ENCODE results near the gene ERICH4.

The ERICH4 gene

GRCh38 chr19:41426116-41426841, 16.7 kb upstream of the ERICH4 start:
- Histone ChIP-seq H3K4me2 (ENCODE audit: insufficient read depth, low read length, poor library complexity, severe bottlenecking) (peak overlapping the region; percentile 56), H2AK5ac (ENCODE audit: low read depth, low read length) (peak overlapping the region; percentile 86), H2AFZ (ENCODE audit: low read length) (peak overlapping the region; percentile 85), H3K23ac (ENCODE audit: low read depth, low read length, poor library complexity) (peak overlapping the region; percentile 93), H3K4ac (ENCODE audit: low read length) (no peak overlapping the region), H3K4me3 (ENCODE audit: low read length in 2 of 2) (peak overlapping the region in 1 of 2 donors; percentile 42), H4K91ac (ENCODE audit: low read depth, low read length, poor library complexity) (no peak overlapping the region), H2BK15ac (ENCODE audit: low read length) (peak overlapping the region; percentile 30), H3K9me3 (replicated peaks in 1 of 2; ENCODE audit: control insufficient read depth in 2 of 2, insufficient read depth in 1 of 2, low read depth in 1 of 2, low read length in 2 of 2) (no peaks in the 10 kb centered on the region), H3K27me3 (ENCODE audit: control insufficient read depth in 3 of 3, insufficient read depth in 3 of 3, low read depth in 1 of 3, low read length in 3 of 3) (no peaks in the 10 kb centered on the region), H4K8ac (ENCODE audit: low read depth, low read length) (peak overlapping the region; percentile 23), H3K36me3 (replicated peaks in 1 of 2; ENCODE audit: control insufficient read depth in 2 of 2, insufficient read depth in 2 of 2, low read length in 2 of 2) (peaks cover 23 to 41% of the 10 kb centered on the region in 2 donors), H3K14ac (ENCODE audit: low read length) (peak overlapping the region; percentile 56), H3K9ac (ENCODE audit: low read depth, low read length, poor library complexity) (peak overlapping the region; percentile 77), H3K18ac (ENCODE audit: low read length) (peak overlapping the region; percentile 94), H2BK5ac (ENCODE audit: low read length) (peak overlapping the region; percentile 6), H3K27ac (replicated peaks; ENCODE audit: low read length) (no peak overlapping the region), H2BK120ac (ENCODE audit: low read depth, low read length) (peak overlapping the region; percentile 72), H3K4me1 (ENCODE audit: control insufficient read depth in 2 of 2, insufficient read depth in 1 of 2, low read depth in 1 of 2, low read length in 2 of 2) (peaks cover 13 to 19% of the 10 kb centered on the region in 2 donors), H3K79me1 (ENCODE audit: low read depth, low read length) (peaks cover 5% of the 10 kb centered on the region), H2BK12ac (ENCODE audit: low read length) (no peak overlapping the region)
- no CpG with 5 or more reads among the region's 36 CpGs for WGBS, 2 donors (ENCODE audit: extremely low coverage in 2 of 2, insufficient read length in 2 of 2, insufficient replicate concordance in 1 of 2)
- DNase-seq (ENCODE audit: low spot score): no peak

GRCh38 chr19:41426952-41427646, 15.9 kb upstream of the ERICH4 start, which contains the start of gene B3GNT8:
Gene B3GNT8 (minus strand): TSS chr19:41427374. CDS start chr19:41426778, 596 bp downstream.
- H3K79me1 ChIP-seq (ENCODE audit: low read depth, low read length): peaks cover 9% of the 10 kb centered on the region
- peak within 1 kb of the TSS; percentile 73 for H2BK12ac ChIP-seq (ENCODE audit: low read length)
- H4K91ac ChIP-seq (ENCODE audit: low read depth, low read length, poor library complexity): no peak within 1 kb of the TSS
- H2AK5ac ChIP-seq (ENCODE audit: low read depth, low read length): peak within 1 kb of the TSS; percentile 86
- H3K4me2 ChIP-seq (ENCODE audit: insufficient read depth, low read length, poor library complexity, severe bottlenecking): peak within 1 kb of the TSS; percentile 60
- H3K14ac ChIP-seq (ENCODE audit: low read length): peak within 1 kb of the TSS; percentile 56
- peak within 1 kb of the TSS; percentile 85 for H2AFZ ChIP-seq (ENCODE audit: low read length)
- peak within 1 kb of the TSS; percentile 93 for H3K23ac ChIP-seq (ENCODE audit: low read depth, low read length, poor library complexity)
- H3K18ac ChIP-seq (ENCODE audit: low read length): peak within 1 kb of the TSS; percentile 94
- no peak within 1 kb of the TSS for H3K4ac ChIP-seq (ENCODE audit: low read length)
- H3K4me3 ChIP-seq (ENCODE audit: low read length in 2 of 2): peak within 1 kb of the TSS; percentile 42 to 72
- H4K8ac ChIP-seq (ENCODE audit: low read depth, low read length): peak within 1 kb of the TSS; percentile 23
- H2BK120ac ChIP-seq (ENCODE audit: low read depth, low read length): no peak within 1 kb of the TSS
- peak within 1 kb of the TSS; percentile 66 for H2BK5ac ChIP-seq (ENCODE audit: low read length)
- no peaks in the 10 kb centered on the region for H3K27me3 ChIP-seq (ENCODE audit: control insufficient read depth in 3 of 3, insufficient read depth in 3 of 3, low read depth in 1 of 3, low read length in 3 of 3)
- DNase-seq (ENCODE audit: low spot score): peak; percentile 59
- peak within 1 kb of the TSS; percentile 19 for H3K27ac ChIP-seq (replicated peaks; ENCODE audit: low read length)
- peaks cover 29 to 42% of the 10 kb centered on the region in 2 donors for H3K36me3 ChIP-seq (replicated peaks in 1 of 2; ENCODE audit: control insufficient read depth in 2 of 2, insufficient read depth in 2 of 2, low read length in 2 of 2)
- H3K9me3 ChIP-seq (replicated peaks in 1 of 2; ENCODE audit: control insufficient read depth in 2 of 2, insufficient read depth in 1 of 2, low read depth in 1 of 2, low read length in 2 of 2): no peaks in the 10 kb centered on the region
- peaks cover 13 to 19% of the 10 kb centered on the region in 2 donors for H3K4me1 ChIP-seq (ENCODE audit: control insufficient read depth in 2 of 2, insufficient read depth in 1 of 2, low read depth in 1 of 2, low read length in 2 of 2)
- peak within 1 kb of the TSS; percentile 79 for H2BK15ac ChIP-seq (ENCODE audit: low read length)
- WGBS, 2 donors (ENCODE audit: extremely low coverage in 2 of 2, insufficient read length in 2 of 2, insufficient replicate concordance in 1 of 2): no CpG with 5 or more reads among the region's 19 CpGs
- H3K9ac ChIP-seq (ENCODE audit: low read depth, low read length, poor library complexity): peak within 1 kb of the TSS; percentile 81

GRCh38 chr19:41427647-41428480, 15.1 kb upstream of the ERICH4 start:
- H3K79me1 ChIP-seq (ENCODE audit: low read depth, low read length): peaks cover 9% of the 10 kb centered on the region
- peak overlapping the region; percentile 81 for H2AK5ac ChIP-seq (ENCODE audit: low read depth, low read length)
- H4K91ac ChIP-seq (ENCODE audit: low read depth, low read length, poor library complexity): no peak overlapping the region
- H2BK5ac ChIP-seq (ENCODE audit: low read length): peak overlapping the region; percentile 66
- peak overlapping the region; percentile 85 for H2AFZ ChIP-seq (ENCODE audit: low read length)
- no peaks in the 10 kb centered on the region for H3K9me3 ChIP-seq (replicated peaks in 1 of 2; ENCODE audit: control insufficient read depth in 2 of 2, insufficient read depth in 1 of 2, low read depth in 1 of 2, low read length in 2 of 2)
- peaks cover 31 to 42% of the 10 kb centered on the region in 2 donors for H3K36me3 ChIP-seq (replicated peaks in 1 of 2; ENCODE audit: control insufficient read depth in 2 of 2, insufficient read depth in 2 of 2, low read length in 2 of 2)
- H2BK12ac ChIP-seq (ENCODE audit: low read length): peak overlapping the region; percentile 73
- H3K23ac ChIP-seq (ENCODE audit: low read depth, low read length, poor library complexity): peak overlapping the region; percentile 73
- peak overlapping the region; percentile 12 to 42 for H3K4me3 ChIP-seq (ENCODE audit: low read length in 2 of 2)
- H3K4ac ChIP-seq (ENCODE audit: low read length): no peak overlapping the region
- peaks cover 13 to 19% of the 10 kb centered on the region in 2 donors for H3K4me1 ChIP-seq (ENCODE audit: control insufficient read depth in 2 of 2, insufficient read depth in 1 of 2, low read depth in 1 of 2, low read length in 2 of 2)
- H3K14ac ChIP-seq (ENCODE audit: low read length): peak overlapping the region; percentile 56
- peak overlapping the region; percentile 79 for H2BK15ac ChIP-seq (ENCODE audit: low read length)
- no peak for DNase-seq (ENCODE audit: low spot score)
- no peak overlapping the region for H4K8ac ChIP-seq (ENCODE audit: low read depth, low read length)
- peak overlapping the region; percentile 60 for H3K4me2 ChIP-seq (ENCODE audit: insufficient read depth, low read length, poor library complexity, severe bottlenecking)
- no peak overlapping the region for H2BK120ac ChIP-seq (ENCODE audit: low read depth, low read length)
- peak overlapping the region; percentile 81 for H3K9ac ChIP-seq (ENCODE audit: low read depth, low read length, poor library complexity)
- WGBS, 2 donors (ENCODE audit: extremely low coverage in 2 of 2, insufficient read length in 2 of 2, insufficient replicate concordance in 1 of 2): no CpG with 5 or more reads among the region's 23 CpGs
- H3K27me3 ChIP-seq (ENCODE audit: control insufficient read depth in 3 of 3, insufficient read depth in 3 of 3, low read depth in 1 of 3, low read length in 3 of 3): no peaks in the 10 kb centered on the region
- peak overlapping the region; percentile 61 for H3K18ac ChIP-seq (ENCODE audit: low read length)
- H3K27ac ChIP-seq (replicated peaks; ENCODE audit: low read length): no peak overlapping the region

All from neuronal stem cell (in vitro differentiated cells).